Spinal cord (tissue), 10 donors: Measurements from ENCODE around the gene PPME1. TPM values are rescaled to one million over a fixed set of nuclear protein-coding genes. Genes with fewer than 3 reads are reported as not detected.

Source experiments
- DNase-seq, 6 donors: peaks; one replicate each; pipeline versions ENCODE4 v3.0.0 to v3.0.0-alpha.2; 2013 to 2015; ENCODE audit warnings: low spot score in 6 of 6, low read depth in 4 of 6
- H3K27ac ChIP-seq: one replicate; pipeline ENCODE4 v1.5.1; 2013; ENCODE audit warnings: low read depth, low read length, control low read depth
- H3K27me3 ChIP-seq: one replicate; pipeline ENCODE4 v1.6.1; 2013; ENCODE audit warnings: low read length; ENCODE audit not compliant: control insufficient read depth, insufficient read depth
- H3K36me3 ChIP-seq: one replicate; pipeline ENCODE4 v1.6.1; 2013; ENCODE audit warnings: low read length; ENCODE audit not compliant: control insufficient read depth, insufficient read depth
- H3K4me1 ChIP-seq: one replicate; pipeline ENCODE4 v1.6.1; 2013; ENCODE audit warnings: low read length; ENCODE audit not compliant: control insufficient read depth, insufficient read depth
- H3K4me3 ChIP-seq: one replicate; pipeline ENCODE4 v1.5.1; 2013; ENCODE audit warnings: low read depth, low read length, control low read depth
- H3K9me3 ChIP-seq: one replicate; pipeline ENCODE4 v1.6.1; 2013; ENCODE audit warnings: low read length; ENCODE audit not compliant: control insufficient read depth, insufficient read depth
- WGBS: methylation state at CpG from one replicate; pipeline ENCODE4 v1.1.5; 2013; ENCODE audit warnings: missing lambda C conversion rate; ENCODE audit not compliant: insufficient coverage; 5-methylcytosine and 5-hydroxymethylcytosine counted together
- polyA plus RNA-seq, 2 donors: library from polyadenylated mRNA; unstranded; fragments of 120-200 nt; gene quantifications; one replicate each; pipeline ENCODE4 v1.2.1, GENCODE V29; 2013; ENCODE audit not compliant: insufficient read length in 2 of 2
- total RNA-seq, 2 donors: library from RNA; depleted of rRNA in 1 of 2; stranded (reverse); fragments of 120-200 nt in 1 of 2; fragments of >200 nt in 1 of 2; gene quantifications; one replicate each; pipeline versions ENCODE4 v1.2.3 to v1.2.4, GENCODE V29; 2013 to 2014
- donor health status: healthy.

The PPME1 gene
- total and polyA plus RNA-seq, 4 donors = 36.1 to 73.8 (median 53.6) TPM

- Histone ChIP-seq H3K27me3 (no peaks in the 10 kb centered on the region), H3K9me3 (no peaks in the 10 kb centered on the region), H3K36me3 (peaks cover 8% of the 10 kb centered on the region), H3K27ac (no peak overlapping the region), H3K4me3 (no peak overlapping the region), H3K4me1 (no peaks in the 10 kb centered on the region)
- DNase-seq = peak in 1 of 6 donors; percentile 29
- no CpG with 5 or more reads among the region's 1 CpG for WGBS
Observed at GRCh38 chr11:74154620-74155281, 16.3 kb upstream of the PPME1 start.

DNA sequence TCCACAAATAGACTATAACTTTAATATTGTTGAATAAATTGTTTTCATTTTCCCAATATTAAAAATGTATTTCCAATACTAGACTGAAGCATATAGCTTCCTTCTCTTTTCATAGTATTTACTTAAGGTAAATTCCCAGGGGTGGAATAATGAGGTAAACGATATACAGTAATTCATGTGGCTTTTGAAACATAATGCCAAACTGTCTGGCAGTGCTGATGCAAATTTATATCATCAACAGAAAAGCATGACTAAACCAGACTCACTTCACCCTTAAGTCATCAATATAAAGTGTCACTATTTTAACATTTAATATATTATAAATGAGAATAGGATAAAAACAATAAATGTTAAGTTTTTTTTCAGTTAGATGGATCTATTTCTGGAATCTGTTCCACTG lies 13.9 kb upstream of the PPME1 start:
- no peak for DNase-seq
- no peaks in the 10 kb centered on the region for H3K4me1 ChIP-seq
- no CpG with 5 or more reads among the region's 1 CpG for WGBS
- no peak overlapping the region for H3K27ac ChIP-seq
- no peak overlapping the region for H3K4me3 ChIP-seq
- no peaks in the 10 kb centered on the region for H3K9me3 ChIP-seq
- peaks cover 8% of the 10 kb centered on the region for H3K36me3 ChIP-seq
- no peaks in the 10 kb centered on the region for H3K27me3 ChIP-seq

- H3K4me1 ChIP-seq = no peaks in the 10 kb centered on the region
- H3K27me3 ChIP-seq = no peaks in the 10 kb centered on the region
- no peak for DNase-seq
- no peak overlapping the region for H3K4me3 ChIP-seq
- H3K27ac ChIP-seq = no peak overlapping the region
- H3K9me3 ChIP-seq = no peaks in the 10 kb centered on the region
- peaks cover 12% of the 10 kb centered on the region for H3K36me3 ChIP-seq
Observed at GRCh38 chr11:74159642-74160041, 11.4 kb upstream of the PPME1 start.

- 94% methylated on average over 2 of the region's 2 CpGs for WGBS
- H3K4me1 ChIP-seq = no peaks in the 10 kb centered on the region
- H3K4me3 ChIP-seq = no peak overlapping the region
- peaks cover 13% of the 10 kb centered on the region for H3K36me3 ChIP-seq
- no peaks in the 10 kb centered on the region for H3K9me3 ChIP-seq
- DNase-seq = no peak
- no peak overlapping the region for H3K27ac ChIP-seq
- no peaks in the 10 kb centered on the region for H3K27me3 ChIP-seq
Observed at GRCh38 chr11:74162681-74163467, 8.2 kb upstream of the PPME1 start.

- WGBS = 100% methylated on average over 2 of the region's 3 CpGs
- H3K4me1 ChIP-seq = no peaks in the 10 kb centered on the region
- no peak for DNase-seq
- no peaks in the 10 kb centered on the region for H3K27me3 ChIP-seq
- H3K4me3 ChIP-seq = no peak overlapping the region
- no peaks in the 10 kb centered on the region for H3K9me3 ChIP-seq
- H3K36me3 ChIP-seq = peaks cover 13% of the 10 kb centered on the region
- H3K27ac ChIP-seq = no peak overlapping the region
Observed at GRCh38 chr11:74168838-74169237, 2.3 kb upstream of the PPME1 start.

GRCh38 chr11:74169738-74170458 lies 1.2 kb upstream of the PPME1 start:
- Histone ChIP-seq H3K9me3 (no peaks in the 10 kb centered on the region), H3K4me1 (no peaks in the 10 kb centered on the region), H3K36me3 (peaks cover 6% of the 10 kb centered on the region), H3K4me3 (peak overlapping the region; percentile 94), H3K27me3 (no peaks in the 10 kb centered on the region), H3K27ac (peak overlapping the region; percentile 90)
- peak in 2 of 6 donors; percentile 1 to 4 for DNase-seq
- WGBS = 8% methylated on average over 8 of the region's 9 CpGs

DNA sequence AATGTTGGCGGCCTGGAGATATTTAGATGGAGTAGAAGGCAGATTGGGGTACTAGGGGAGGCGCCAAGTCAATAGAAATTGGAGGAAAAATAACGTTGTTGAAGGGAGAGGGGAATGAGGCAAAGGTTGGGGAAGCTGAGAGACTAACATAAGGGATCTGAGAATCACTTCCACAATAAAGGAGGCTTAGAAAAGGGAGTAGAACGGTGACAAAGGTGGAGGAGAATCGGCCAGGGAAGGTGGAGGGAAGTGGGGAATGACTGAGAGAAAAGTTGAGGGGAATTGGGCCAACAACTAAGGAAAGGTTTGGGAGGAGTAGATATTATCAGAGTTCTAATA lies 510 bp downstream of the PPME1 start:
- no peaks in the 10 kb centered on the region for H3K4me1 ChIP-seq
- H3K9me3 ChIP-seq = no peaks in the 10 kb centered on the region
- DNase-seq = peak in 1 of 6 donors; percentile 1
- 5% methylated on average over 4 of the region's 5 CpGs for WGBS
- no peaks in the 10 kb centered on the region for H3K36me3 ChIP-seq
- H3K27ac ChIP-seq = peak overlapping the region; percentile 90
- H3K27me3 ChIP-seq = no peaks in the 10 kb centered on the region
- H3K4me3 ChIP-seq = peak overlapping the region; percentile 94

DNA sequence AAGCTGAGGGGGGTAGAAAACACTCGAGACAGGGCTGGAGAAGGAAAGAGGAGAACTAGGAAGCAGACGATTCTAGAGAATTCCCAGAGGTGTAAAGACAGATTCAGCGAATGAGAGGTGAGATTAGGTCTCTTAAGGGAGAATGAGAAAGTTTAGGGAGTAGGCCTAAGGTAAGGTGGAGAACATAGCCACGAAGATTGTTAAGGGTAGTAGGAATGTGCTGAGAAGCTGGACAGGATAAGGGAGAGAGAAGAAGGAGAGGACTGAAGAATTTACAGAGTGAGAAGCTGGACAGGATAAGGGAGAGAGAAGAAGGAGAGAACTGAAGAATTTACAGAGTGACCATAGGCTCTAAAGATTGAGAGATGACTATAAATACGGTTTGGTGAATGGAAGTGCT lies 908 bp downstream of the PPME1 start:
- 35% methylated on average over 5 of the region's 5 CpGs for WGBS

GRCh38 chr11:74175920-74176319 lies 4.8 kb downstream of the PPME1 start:
- no peak for DNase-seq
- Histone ChIP-seq H3K36me3 (no peaks in the 10 kb centered on the region), H3K4me3 (no peak overlapping the region), H3K9me3 (no peaks in the 10 kb centered on the region), H3K27ac (no peak overlapping the region), H3K4me1 (no peaks in the 10 kb centered on the region), H3K27me3 (no peaks in the 10 kb centered on the region)
- WGBS = no CpG with 5 or more reads among the region's 1 CpG

More for the DNA sequence above, 908 bp downstream of the PPME1 start:
- Histone ChIP-seq H3K4me1 (no peaks in the 10 kb centered on the region), H3K27ac (peak overlapping the region; percentile 90), H3K9me3 (no peaks in the 10 kb centered on the region), H3K36me3 (no peaks in the 10 kb centered on the region), H3K27me3 (no peaks in the 10 kb centered on the region), H3K4me3 (peak overlapping the region; percentile 94)
- DNase-seq = peak in 1 of 6 donors; percentile 6
